HUES48 (cell line): ENCODE measurements around the gene SIM1.

Source experiments
- H3K27ac ChIP-seq: one replicate; pipeline ENCODE4 v1.7.0; 2013; ENCODE audit warnings: low read depth, low read length, inconsistent platforms
- H3K27me3 ChIP-seq: 2 replicates; pipeline ENCODE4 v1.6.1; 2013; ENCODE audit warnings: mild to moderate bottlenecking, low read length; ENCODE audit not compliant: control insufficient read depth, insufficient read depth
- H3K36me3 ChIP-seq: 2 replicates; pipeline ENCODE4 v1.6.1; 2013; ENCODE audit warnings: low read length; ENCODE audit not compliant: control insufficient read depth, insufficient read depth
- H3K4me1 ChIP-seq: 2 replicates; pipeline ENCODE4 v1.6.1; 2013; ENCODE audit warnings: mild to moderate bottlenecking, low read length; ENCODE audit not compliant: control insufficient read depth, insufficient read depth
- H3K4me3 ChIP-seq: 2 replicates; pipeline ENCODE4 v1.5.1; 2013; ENCODE audit warnings: mild to moderate bottlenecking, low read depth, low read length
- H3K9ac ChIP-seq: 2 replicates; pipeline ENCODE4 v1.6.1; 2013; ENCODE audit warnings: mild to moderate bottlenecking, low read depth, low read length, moderate library complexity
- H3K9me3 ChIP-seq: 2 replicates; pipeline ENCODE4 v1.6.1; 2013; ENCODE audit warnings: low read length; ENCODE audit not compliant: control insufficient read depth, insufficient read depth

Gene SIM1

GRCh38 chr6:100346828-100347227 is 117.9 kb downstream of the SIM1 start:
- no peaks in the 10 kb centered on the region for H3K36me3 ChIP-seq
- H3K9me3 ChIP-seq, result no peaks in the 10 kb centered on the region
- no peaks in the 10 kb centered on the region for H3K27me3 ChIP-seq
- no peak overlapping the region for H3K4me3 ChIP-seq
- no peak overlapping the region for H3K27ac ChIP-seq
- no peak overlapping the region for H3K9ac ChIP-seq
- H3K4me1 ChIP-seq, result peaks cover 36% of the 10 kb centered on the region

- Histone ChIP-seq H3K36me3 (no peaks in the 10 kb centered on the region), H3K27ac (no peak overlapping the region), H3K9ac (no peak overlapping the region), H3K9me3 (no peaks in the 10 kb centered on the region), H3K4me3 (no peak overlapping the region), H3K27me3 (no peaks in the 10 kb centered on the region), H3K4me1 (peaks cover 32% of the 10 kb centered on the region)
These were observed 118.5 kb downstream of the SIM1 start for GRCh38 chr6:100346203-100346602.

- Histone ChIP-seq H3K9me3 (no peaks in the 10 kb centered on the region), H3K4me3 (no peak overlapping the region), H3K27me3 (no peaks in the 10 kb centered on the region), H3K9ac (no peak overlapping the region), H3K27ac (no peak overlapping the region), H3K36me3 (no peaks in the 10 kb centered on the region), H3K4me1 (peaks cover 25% of the 10 kb centered on the region)
These were observed 120.0 kb downstream of the SIM1 start for GRCh38 chr6:100344761-100345160.

DNA sequence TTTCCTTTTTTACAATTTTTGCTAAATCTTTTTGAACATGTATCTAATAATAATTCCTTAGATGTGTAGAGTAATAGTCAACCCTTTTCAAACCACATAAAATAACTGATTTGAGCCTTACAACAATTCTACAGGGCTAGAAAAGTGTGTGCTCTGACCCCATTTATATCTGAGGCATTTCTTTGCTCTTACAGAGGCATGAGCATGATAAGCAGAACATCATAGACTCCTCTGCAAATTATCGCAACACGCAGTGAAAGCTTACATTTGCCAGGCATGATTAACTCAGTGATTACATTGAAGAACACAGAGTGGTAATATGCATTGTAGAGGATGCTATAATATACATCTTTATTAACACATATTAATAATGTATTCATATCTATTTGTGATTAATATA is 120.4 kb downstream of the SIM1 start:
- Histone ChIP-seq H3K27me3 (no peaks in the 10 kb centered on the region), H3K4me3 (no peak overlapping the region), H3K4me1 (peaks cover 21% of the 10 kb centered on the region), H3K9me3 (no peaks in the 10 kb centered on the region), H3K9ac (no peak overlapping the region), H3K27ac (no peak overlapping the region), H3K36me3 (no peaks in the 10 kb centered on the region)

GRCh38 chr6:100343316-100344077 is 121.2 kb downstream of the SIM1 start:
- Histone ChIP-seq H3K9ac (no peak overlapping the region), H3K4me1 (peaks cover 12% of the 10 kb centered on the region; the same call in 1 of the 2 replicates), H3K36me3 (no peaks in the 10 kb centered on the region), H3K4me3 (no peak overlapping the region), H3K27me3 (no peaks in the 10 kb centered on the region), H3K9me3 (no peaks in the 10 kb centered on the region), H3K27ac (no peak overlapping the region)

GRCh38 chr6:100342830-100343229 is 121.9 kb downstream of the SIM1 start:
- Histone ChIP-seq H3K27me3 (no peaks in the 10 kb centered on the region), H3K4me1 (peaks cover 6% of the 10 kb centered on the region; the same call in 1 of the 2 replicates), H3K4me3 (no peak overlapping the region), H3K36me3 (no peaks in the 10 kb centered on the region), H3K9ac (no peak overlapping the region), H3K9me3 (no peaks in the 10 kb centered on the region), H3K27ac (no peak overlapping the region)

GRCh38 chr6:100339574-100340255 is 125.0 kb downstream of the SIM1 start:
- no peak overlapping the region for H3K4me3 ChIP-seq
- H3K27me3 ChIP-seq, result no peaks in the 10 kb centered on the region
- no peaks in the 10 kb centered on the region for H3K9me3 ChIP-seq
- no peaks in the 10 kb centered on the region for H3K36me3 ChIP-seq
- H3K4me1 ChIP-seq, result peaks cover 6% of the 10 kb centered on the region; the same call in 1 of the 2 replicates
- H3K9ac ChIP-seq, result no peak overlapping the region
- no peak overlapping the region for H3K27ac ChIP-seq

- H3K27me3 ChIP-seq, result no peaks in the 10 kb centered on the region
These were observed 126.6 kb downstream of the SIM1 start for GRCh38 chr6:100338090-100338489.

GRCh38 chr6:100336876-100337275 is 127.8 kb downstream of the SIM1 start:
- no peaks in the 10 kb centered on the region for H3K9me3 ChIP-seq
- H3K36me3 ChIP-seq, result no peaks in the 10 kb centered on the region
- no peak overlapping the region for H3K27ac ChIP-seq
- H3K4me1 ChIP-seq, result no peaks in the 10 kb centered on the region
- H3K27me3 ChIP-seq, result no peaks in the 10 kb centered on the region
- no peak overlapping the region for H3K9ac ChIP-seq
- H3K4me3 ChIP-seq, result no peak overlapping the region

More at GRCh38 chr6:100338090-100338489, 126.6 kb downstream of the SIM1 start:
- Histone ChIP-seq H3K4me1 (no peaks in the 10 kb centered on the region), H3K4me3 (no peak overlapping the region), H3K9ac (no peak overlapping the region), H3K9me3 (no peaks in the 10 kb centered on the region), H3K36me3 (no peaks in the 10 kb centered on the region), H3K27ac (no peak overlapping the region)

GRCh38 chr6:100335991-100336390 is 128.7 kb downstream of the SIM1 start:
- H3K27ac ChIP-seq, result no peak overlapping the region
- no peak overlapping the region for H3K9ac ChIP-seq
- no peaks in the 10 kb centered on the region for H3K9me3 ChIP-seq
- H3K36me3 ChIP-seq, result no peaks in the 10 kb centered on the region
- H3K4me3 ChIP-seq, result no peak overlapping the region
- H3K4me1 ChIP-seq, result no peaks in the 10 kb centered on the region
- no peaks in the 10 kb centered on the region for H3K27me3 ChIP-seq
